T1000 (cell line): ENCODE measurements around the gene SPATA3.

Experiments
- DNase-seq: peaks from one replicate; lab custom pipeline; 2025; ENCODE audit warnings: mixed read lengths; lab: John Stamatoyannopoulos, UW

The SPATA3 gene

DNA sequence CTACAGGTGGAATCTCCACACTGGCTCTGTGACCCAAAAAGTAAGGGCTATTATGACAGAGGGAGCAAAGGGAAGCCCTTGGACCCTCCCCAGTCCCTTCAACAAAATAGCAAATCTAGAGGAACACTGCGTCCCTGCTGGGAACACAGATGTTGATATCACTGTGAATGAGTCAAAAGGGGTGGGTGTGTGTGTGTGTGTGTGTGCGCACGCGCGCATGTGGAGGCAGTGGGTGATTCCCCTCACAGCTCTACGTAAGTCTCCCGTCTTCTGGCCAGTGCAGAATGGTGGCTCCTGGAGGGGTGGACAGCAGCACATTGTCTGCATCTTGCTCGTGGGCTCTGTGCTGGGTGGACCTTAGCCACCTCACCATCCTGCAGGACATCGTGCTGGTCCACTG is 33.6 kb downstream of the SPATA3 start:
- no peak for DNase-seq

DNA sequence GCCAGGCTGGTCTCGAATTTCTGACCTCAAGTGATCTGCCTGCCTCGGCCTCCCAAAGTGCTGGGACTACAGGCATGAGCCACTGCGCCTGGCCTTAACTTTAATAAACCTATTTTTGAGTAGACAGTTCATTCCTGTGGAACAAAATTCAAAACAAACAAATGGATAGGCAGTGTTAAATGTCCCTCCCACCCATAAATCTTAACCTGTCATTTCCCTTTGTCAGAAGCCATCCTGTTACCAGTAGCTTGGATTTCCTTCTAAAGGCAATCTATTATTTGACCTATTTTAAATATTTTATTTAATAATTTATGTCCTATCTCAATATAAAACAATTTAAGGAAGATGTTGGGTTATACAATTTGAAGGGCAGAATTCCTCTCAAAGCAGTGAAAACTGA is 34.8 kb downstream of the SPATA3 start:
- no peak for DNase-seq

DNA sequence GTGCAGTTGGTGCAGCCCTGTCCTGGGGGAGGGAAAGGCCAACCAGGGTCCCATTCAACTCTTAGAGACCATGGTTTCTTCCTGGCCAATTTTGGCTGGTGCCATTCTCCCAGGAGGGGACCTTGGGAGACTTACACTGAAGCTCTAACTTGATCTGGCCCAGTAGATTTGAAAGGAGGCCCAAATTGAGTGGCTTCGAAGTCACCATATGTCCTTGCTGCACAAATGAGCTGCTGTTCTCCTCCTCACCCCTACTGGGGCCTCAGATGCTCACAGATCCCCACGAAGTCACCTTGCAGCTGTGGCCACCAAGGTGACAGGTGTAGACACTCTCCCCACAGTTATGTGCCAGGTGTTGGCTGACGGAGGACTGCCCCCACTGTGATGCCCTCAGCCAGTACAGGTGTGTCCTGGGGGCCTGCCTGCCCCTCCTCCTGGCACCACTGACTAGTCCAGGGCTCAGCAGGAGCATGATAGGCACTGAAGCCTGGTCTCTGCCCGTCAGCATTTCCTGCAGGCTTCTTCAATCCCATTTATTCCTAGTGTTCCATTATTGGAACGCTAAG is 36.7 kb downstream of the SPATA3 start:
- no peak for DNase-seq

DNA sequence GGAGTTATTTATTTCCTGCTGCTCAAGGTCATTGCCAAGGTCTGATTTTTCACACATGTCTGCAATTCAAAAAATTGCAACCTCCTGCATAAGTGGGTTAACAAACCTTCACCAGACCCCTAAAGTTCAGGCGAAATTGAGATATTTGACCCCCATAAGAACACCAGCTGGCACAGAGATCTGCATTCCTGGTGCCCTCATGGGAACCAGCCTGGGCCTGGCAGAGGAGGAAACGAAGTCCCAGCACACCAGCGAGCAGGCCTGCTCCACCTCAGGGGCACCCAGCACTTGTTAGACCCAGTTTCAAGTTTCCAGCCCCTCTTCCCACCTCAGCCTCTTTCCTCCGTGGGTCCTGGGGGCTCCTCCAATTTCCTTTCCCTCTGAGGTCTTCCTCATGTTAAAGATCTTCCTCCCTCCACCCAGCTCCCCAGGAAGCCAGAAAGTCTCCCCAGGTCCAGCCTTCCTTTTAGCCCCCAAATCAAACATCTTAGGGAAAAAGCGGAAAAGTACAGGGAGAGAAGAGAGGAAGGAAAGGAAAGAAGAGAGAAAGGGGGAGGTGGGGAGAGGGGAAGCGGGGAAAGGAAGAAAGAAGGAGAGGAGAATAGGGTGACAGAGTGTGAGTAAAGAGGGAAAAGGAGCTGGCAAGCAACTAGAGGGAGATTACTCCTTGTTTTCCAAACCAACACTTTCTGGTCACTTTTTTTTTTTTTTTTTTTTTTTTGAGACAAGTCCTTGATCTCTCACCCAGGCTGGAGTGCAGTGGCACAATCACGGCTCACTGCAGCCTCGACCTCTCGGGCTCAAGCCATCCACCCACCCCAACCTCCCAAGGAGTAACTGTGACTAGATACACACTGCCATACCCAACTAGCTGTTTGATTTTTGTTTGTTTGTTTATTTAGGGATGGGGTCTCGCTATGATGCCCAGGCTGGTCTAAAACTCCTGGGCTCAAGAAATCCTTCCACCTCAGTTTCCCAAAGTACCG is 37.5 kb downstream of the SPATA3 start:
- DNase-seq = no peak

DNA sequence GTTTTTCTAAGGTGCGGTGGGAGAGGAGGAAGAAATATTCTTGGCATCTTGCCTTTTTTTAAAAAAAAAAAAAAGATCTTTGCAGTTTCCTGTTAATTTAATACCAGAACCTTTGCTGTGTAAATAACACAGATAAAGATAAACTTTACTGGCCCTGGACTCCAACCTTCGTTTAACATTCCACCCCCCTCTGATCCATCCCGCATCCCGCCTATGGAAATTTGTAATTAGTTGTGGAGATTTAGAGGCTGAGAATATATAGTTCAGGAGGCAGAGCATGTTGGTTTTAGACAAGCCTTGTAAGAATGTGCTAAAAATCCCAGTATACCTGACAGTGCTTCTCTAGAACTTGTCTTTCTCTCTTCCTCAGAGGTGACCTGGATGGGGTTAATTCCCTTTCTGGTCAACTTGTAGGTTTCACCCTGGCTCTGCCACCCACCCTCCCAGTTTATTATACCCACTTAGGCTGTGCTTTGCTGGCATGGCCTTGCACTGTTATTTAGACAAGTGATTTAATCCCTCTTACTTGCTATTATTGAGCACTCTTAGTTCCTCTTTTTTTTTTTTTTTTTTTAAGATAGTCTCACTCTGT is 38.5 kb downstream of the SPATA3 start:
- no peak for DNase-seq

DNA sequence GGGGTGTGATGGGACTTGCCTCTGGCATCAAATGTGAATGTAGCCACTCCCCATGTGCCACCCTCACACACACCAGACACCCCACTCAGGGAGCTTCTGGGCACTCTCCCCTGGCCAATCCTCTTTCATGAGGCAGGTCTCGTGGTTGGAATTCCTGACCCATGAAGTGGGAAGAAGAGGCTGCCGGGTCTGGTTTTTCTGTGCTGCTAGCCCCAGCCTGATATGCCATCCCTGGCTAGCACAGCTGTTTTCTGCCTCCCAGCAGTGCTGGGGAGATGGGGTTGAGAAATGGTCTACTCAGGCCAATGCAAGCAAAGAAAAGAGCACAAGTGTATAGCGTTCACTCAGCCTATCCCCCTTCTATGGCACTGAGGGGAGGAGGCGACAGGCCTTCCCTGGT is 40.2 kb downstream of the SPATA3 start:
- no peak for DNase-seq

DNA sequence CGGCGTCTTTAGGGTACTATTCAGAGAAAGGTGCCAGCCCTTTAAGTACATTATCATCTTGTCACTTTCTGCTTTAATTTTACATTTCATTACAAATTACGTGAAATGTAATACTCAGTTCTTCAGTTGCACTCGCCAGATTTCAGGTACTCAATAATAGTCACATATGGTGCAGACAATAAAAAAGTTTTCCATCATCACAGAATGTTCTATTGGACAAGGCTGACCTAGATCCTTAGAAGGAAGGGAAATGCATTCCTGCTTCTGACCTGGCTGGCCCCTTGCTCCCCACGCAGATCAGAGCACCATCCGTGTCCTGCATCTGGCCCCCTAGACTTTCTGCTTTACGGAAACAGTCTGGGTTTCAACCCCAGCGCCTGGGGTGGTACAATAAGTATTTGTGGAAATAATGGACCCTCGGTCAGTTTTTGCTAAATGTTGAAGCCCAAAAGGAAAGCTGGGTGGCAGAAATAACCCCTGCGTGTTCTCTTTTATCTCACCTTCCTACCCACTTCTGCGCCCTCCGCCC is 40.7 kb downstream of the SPATA3 start:
- DNase-seq = no peak

DNA sequence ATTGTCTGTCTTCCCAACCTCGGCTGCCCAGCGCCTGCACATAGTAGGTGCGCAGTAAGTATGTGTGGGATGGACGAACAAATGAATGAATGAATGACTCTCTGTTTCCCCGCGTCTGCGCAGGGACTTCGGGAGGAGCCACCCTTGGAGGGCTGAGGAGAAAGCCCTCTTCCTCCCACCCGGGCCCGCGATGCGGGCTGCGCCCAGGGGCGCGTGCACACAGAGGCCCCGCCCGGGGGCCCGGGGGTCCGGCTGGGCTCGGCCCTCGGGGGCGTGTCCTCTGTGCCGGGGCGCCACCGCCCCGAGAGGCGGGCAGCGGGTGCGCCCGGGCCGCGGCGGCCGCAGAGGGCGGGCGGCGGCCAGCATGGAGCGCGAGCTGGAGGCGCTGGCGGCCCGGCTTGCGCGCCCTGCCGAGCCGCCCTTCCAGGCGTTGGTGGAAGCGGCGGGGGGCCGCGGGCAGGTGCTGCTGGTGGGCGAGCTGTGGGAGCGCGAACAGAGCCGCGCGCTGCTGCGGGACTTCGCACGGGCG is 41.3 kb downstream of the SPATA3 start, which contains the start of gene C2orf72:
Gene C2orf72 (plus strand): TSS at position 322 of the 529 bp plus-strand sequence. CDS start 43 bp downstream, at position 365.
- DNase-seq = no peak

DNA sequence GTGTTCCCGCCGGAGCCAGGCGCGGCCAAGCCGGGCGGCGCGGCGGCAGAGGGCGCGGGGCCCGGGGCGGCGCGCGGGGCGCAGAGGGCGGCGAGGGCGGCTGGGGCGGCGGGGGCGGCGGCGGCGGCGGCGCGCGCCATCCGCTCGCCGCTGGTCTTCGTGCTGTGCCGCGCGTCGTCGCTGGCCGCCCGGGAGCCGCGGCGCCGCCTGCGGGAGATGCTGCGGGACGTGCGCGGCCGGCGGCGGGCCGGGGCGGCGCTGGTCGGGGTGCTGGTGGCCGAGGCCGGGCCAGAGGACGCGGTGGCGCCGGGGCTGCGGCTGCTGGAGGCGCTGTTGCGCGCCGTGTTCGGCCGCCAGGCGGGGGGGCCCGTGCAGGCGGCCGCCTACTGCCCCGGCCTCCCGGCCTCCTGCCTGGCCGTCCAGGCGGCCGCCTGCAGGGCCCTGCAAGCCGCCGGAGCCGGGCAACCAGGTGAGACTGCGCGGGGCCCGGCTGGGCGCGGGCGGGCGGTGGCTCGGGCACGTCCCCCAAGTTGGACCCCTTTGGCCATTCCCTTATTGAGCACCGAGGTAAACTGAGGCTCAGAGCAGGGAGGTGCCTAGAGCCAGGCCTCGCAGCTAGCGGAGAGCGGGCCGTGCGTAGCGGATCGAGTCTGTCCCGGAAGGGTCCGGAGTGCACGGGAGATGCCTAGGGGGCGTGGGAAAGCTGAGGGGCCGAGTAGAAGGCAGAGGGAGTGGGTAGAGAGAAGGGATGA is 42.0 kb downstream of the SPATA3 start:
- no peak for DNase-seq

DNA sequence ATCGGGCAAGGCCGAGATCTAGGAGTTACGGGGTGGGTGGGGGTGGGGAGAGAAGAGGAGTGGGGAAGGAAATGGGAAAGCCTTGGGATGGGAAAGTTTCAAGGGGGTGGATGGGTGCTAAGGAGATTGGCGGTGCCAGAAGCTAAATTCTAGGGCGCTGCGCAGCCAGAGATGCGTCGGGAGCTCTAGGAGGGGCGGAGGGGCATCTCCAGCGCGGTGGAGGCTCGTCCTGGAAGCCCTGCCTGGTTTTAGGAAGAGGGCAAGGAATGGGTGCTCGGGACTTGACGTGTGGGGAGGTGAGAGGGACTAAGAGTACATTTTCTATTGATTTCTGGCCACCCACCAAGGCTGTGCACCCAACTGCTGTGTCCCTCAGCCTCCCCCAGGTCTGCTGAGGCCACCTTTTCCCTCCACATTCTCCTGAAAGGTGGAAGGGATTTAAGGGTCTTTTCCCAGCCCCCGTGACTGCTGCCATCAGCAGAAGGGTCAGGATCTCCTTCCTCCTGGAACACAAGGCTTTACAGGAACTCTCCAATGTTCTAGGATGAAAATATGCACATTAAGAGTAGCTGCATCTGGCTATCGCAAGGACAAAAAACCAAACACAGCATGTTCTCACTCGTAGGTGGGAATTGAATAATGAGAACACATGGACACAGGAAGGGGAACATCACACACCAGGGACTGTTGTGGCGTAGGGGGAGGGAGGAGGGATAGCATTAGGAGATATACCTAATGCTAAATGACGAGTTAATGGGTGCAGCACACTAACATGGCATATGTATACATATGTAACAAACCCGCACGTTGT is 42.8 kb downstream of the SPATA3 start:
- DNase-seq = no peak

DNA sequence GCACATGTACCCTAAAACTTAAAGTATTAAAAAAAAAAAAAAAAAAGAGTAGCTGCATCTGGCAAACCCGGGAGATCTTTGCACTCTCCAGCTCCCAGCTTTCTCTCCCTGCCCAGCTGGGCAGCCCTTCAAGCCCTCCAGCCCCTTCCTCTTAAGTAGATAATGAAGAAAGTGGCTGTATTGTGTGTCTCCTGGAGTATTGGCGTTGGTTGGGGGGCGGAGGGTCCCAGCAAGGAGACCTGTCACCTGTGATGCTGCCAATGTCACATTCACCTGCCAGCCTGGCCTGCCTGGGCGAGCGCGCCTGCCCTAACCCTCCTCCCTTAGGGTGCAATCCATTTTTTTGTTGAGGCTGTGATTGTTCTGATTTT is 43.4 kb downstream of the SPATA3 start:
- no peak for DNase-seq

DNA sequence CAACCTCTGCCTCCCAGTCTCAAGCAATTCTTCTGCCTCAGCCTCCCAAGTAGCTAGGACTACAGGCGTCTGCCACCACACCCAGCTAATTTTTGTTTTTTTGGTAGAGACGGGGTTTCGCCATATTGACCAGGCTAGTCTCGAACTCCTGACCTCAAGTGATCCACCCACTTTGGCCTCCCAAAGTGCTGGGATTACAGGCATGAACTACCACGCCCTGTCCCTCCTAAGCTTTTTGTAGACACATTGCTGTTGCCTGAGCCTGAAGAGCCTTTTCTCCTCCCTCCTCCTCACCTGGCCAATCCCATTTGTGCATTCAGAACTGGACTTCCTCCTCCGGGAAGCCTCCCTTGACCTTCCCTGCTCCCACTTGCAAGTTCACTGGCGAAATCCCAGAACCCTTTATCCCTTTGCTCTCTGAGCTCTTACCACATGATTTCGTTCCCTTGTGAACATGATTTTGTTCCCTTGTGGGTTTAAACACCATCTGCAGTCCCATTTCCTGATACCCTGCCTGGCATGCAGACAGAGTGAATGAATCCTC is 44.0 kb downstream of the SPATA3 start:
- DNase-seq = no peak

DNA sequence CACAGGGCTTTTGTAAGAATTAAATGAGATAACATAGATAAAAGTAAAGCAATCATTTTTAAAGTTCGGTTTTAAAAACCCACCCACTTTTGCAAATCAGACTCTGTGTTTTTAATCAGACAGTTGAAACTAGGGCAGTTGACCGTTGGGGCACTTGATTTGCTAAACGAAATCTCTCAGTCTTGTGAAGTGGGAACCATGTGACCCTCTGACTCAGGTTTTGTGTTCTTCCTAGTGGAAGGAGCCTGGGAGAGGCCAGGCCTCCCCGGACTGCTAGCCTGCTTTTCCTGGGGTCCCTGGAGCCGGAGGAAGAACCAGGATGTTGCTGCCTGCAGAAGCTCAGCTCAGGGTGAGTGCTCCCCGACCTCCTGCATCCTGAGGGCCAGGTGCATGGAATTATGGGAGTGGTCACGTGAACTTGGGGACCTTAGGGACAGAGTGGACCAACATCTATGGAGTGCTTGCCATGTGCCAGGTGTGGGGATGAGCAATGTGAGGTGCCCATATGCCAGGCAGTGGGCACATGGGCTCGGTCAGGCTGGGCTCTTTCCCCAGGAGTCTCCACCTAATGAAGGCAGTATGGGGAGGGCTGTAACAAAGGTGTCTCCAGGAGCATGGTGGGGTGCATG is 45.3 kb downstream of the SPATA3 start:
- no peak for DNase-seq

DNA sequence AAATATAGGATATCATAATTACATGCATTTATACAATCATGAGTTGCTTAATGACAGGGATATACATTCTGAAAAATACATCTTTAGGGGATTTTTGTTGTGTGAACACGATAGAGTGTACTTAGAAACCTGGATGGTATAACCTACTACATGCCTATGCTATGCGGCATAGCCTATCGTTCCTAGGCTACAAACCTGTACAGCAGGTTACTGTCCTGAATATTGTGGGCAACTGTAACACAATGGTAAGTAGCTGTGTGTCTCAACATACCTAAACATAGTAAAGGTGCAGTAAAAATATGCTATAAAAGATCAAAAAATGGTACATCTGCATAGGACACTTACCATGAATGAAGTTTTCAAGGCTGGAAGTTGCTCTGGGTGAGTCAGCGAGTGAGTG is 47.9 kb downstream of the SPATA3 start:
- DNase-seq = no peak

DNA sequence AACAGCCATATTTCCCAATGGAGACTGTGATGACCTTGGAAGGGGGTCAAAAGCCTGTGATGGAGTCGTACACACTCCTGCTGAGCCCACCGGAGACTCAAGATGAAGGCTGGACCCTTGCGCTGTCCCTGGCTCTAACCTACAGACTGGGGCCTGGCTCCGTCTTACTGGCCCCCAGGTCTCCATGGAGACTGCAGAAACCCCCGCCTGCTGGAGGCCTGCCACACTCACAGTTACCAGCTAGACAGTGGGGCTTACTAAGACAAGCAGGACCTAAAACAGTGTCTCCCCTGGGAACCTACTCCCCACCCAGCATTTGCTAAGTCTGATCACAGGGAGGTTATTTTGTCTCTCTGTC is 51.0 kb downstream of the SPATA3 start:
- DNase-seq = no peak

DNA sequence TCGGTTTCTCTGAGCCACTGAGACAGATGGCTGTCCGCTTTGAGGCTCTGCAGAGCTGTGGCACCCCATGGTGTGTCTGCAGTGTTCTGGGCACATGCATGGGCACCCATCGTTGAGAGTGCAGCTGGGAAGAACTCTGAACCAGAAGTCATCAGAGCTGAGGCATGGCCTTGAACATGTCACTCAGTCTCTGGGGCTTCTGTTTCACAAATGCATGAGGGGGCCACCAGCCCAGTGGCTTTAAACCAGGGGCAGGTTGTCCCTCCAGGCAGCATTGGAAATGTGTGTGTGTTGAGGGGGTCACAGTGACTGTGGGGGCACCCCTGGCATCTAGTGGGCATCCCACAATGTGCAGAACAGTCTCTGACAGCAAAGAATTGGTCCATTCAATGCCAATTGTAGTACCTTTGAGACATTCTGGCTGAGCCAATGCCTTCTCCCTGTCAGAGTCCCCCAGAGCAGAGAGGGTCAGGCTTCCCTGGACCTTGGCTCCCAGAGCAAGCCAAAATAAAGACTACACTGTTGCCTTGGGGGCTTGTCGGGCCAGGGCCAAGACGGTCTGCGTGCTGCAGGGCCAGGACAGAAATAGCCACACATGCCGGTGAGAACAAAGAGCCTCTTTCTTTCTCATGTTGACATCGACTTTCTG is 51.5 kb downstream of the SPATA3 start:
- no peak for DNase-seq

DNA sequence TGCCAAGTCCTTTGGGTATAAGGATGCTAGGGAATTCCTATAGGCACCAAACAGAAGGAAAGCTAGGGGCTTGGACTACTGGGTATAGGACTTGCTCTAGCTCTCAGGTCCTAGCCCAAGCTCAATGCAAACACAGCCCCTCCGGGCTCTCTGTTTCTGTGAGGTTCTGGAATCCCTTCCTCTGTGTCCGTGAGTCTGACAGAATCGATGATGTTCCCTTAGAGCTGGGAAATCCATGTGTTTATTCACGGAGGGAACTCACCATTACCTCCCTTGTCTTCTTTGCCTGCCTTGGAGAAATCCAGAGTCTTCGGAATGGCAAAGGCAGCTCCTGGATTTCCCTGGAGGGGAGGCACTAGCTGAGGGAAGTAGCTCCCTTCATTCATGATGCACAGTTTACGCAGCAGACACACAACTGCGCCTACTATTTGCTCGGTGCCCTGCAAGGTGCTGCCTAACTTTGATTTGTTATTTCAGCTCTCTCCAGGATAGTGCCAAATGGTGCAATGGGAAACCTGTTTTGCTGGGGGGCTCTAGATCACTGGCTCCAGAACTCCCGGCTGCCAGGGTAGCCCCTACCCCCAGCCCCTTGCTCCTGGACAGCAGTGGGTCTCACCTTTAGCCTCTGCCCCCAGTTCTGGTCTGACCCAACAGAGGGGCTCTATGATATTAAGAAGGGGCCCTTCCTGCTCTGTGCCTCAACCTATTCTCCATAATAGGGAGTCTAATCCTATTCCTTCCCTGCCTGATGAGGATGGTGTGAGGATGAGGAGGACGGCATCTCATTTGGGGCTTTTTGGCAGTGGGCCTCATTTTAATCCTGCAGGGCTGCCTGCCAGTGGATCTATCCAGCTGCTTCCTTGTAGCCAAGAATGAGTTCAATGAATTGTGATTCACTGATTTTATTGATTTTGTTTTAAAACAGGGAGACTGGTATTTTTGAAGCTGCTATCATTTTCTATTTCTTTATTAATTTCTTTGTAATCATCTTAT is 52.3 kb downstream of the SPATA3 start:
- no peak for DNase-seq

DNA sequence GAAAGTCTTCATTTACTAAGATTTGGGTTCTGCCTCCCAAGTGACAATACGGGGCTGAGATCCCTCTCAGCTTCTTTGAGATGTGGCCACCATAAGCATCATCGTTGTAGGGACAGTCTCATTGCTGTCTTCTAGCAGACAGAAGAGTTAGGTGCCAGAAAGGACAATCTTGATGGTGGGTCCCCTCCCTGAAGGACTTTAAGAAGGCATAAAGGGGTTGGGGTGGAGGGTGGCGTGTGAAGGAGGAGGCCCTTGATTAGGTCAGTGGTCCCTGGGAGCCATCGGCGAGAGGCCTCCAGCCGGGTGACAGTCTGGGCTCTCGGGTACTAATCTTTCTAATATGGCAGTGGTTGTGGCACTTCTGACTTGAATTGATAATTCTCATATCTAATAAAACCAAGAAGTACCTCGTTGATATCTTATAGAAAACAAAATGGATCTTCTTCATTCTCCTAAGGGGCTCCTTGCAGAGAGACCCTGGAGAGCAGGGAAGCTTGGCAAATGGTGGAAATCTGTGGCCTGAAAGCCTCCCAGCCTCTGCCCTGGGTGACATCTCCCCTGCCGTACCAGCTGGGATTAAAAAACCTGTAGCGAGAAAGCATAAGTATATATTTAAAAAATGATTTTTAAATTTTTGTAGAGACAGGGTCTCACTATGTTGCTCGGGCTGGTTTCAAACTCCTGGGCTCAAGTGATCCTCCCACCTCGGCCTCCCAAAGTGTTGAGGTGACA is 53.5 kb downstream of the SPATA3 start:
- no peak for DNase-seq
